Panc1 (cell line): ENCODE results near the gene DCHS1. TPM values are rescaled to one million over a fixed set of nuclear protein-coding genes. Genes with fewer than 3 reads are reported as not detected.

Experiments used
- ATAC-seq: fragments of 200-7000 bp; cut with Tn5 transposase; 2 replicates; pipeline ENCODE4 v1.9.1; 2020; ENCODE audit warnings: mild to moderate bottlenecking, moderate library complexity
- BruUV-seq: library from RNA; stranded (reverse); fragments of 400-500 nt; replicated peaks from 2 replicates; lab custom pipeline; 2021; lab: Mats Ljungman, UMichigan
- CTCF ChIA-PET: fragments of 300-600 bp; sonication (Branson Sonifier 250); formaldehyde crosslinking; loops from one replicate; lab custom pipeline; 2022; ENCODE audit warnings: antibody characterized with exemption; lab: Charles Lee
- POLR2A ChIA-PET: fragments of 300-600 bp; sonication (Branson Sonifier 250); formaldehyde crosslinking; loops from one replicate; lab custom pipeline; 2022; ENCODE audit warnings: antibody characterized with exemption; lab: Charles Lee
- DNase-seq: peaks from one replicate; pipeline ENCODE4 v3.0.0-alpha.2; 2010; ENCODE audit warnings: low read depth, low spot score
- H3K27ac ChIP-seq: 2 replicates; pipeline ENCODE4 v1.5.1; 2011; ENCODE audit warnings: mild to moderate bottlenecking, low read length, inconsistent platforms
- H3K27me3 ChIP-seq: fragments of 200-500 bp; sonication (Bioruptor generic); 2 replicates; pipeline ENCODE4 v1.6.0; 2014; ENCODE audit warnings: low read length, inconsistent platforms; ENCODE audit not compliant: control insufficient read depth, insufficient read depth
- H3K36me3 ChIP-seq: fragments of 200-500 bp; sonication (Bioruptor generic); 2 replicates; pipeline ENCODE4 v1.5.1; 2014; ENCODE audit warnings: inconsistent platforms, mild to moderate bottlenecking, low read length, moderate library complexity; ENCODE audit not compliant: control insufficient read depth, insufficient read depth
- H3K4me1 ChIP-seq: 2 replicates; pipeline ENCODE4 v1.5.1; 2011; ENCODE audit warnings: inconsistent platforms, mild to moderate bottlenecking, low read length, moderate library complexity; ENCODE audit not compliant: control insufficient read depth, insufficient read depth
- H3K4me3 ChIP-seq, 2 experiments: 2 replicates each; pipeline ENCODE4 v1.5.1; 2011 to 2012; ENCODE audit warnings: low read depth in 2 of 2, low read length in 2 of 2, mild to moderate bottlenecking in 2 of 2, inconsistent platforms in 1 of 2, moderate library complexity in 1 of 2
- H3K9me3 ChIP-seq: fragments of 200-500 bp; sonication (Bioruptor generic); 2 replicates; pipeline ENCODE4 v1.5.1; 2014; ENCODE audit warnings: low read depth, mild to moderate bottlenecking, inconsistent platforms, low read length, moderate library complexity; ENCODE audit not compliant: control insufficient read depth, insufficient read depth
- POLR2AphosphoS5 ChIP-seq: IDR thresholded peaks from 2 replicates; pipeline ENCODE4 v1.6.1; 2012; ENCODE audit warnings: mild to moderate bottlenecking, low read depth, low read length, moderate library complexity
- SIN3A ChIP-seq: IDR thresholded peaks from 2 replicates; pipeline ENCODE4 v1.6.1; 2012; ENCODE audit warnings: low read depth, mild to moderate bottlenecking, low read length, moderate library complexity, borderline replicate concordance; ENCODE audit not compliant: insufficient read depth
- TCF7L2 ChIP-seq: IDR thresholded peaks from 2 replicates; pipeline ENCODE4 v1.6.1; 2011; ENCODE audit warnings: mild to moderate bottlenecking, low read depth, low read length, inconsistent platforms
- in situ Hi-C: cut with HindIII; loops from 2 replicates; pipeline ENCODE4 v1.10.0; 2016; ENCODE audit warnings: low sequenced_read_pairs, low pct_unique_long_range_greater_than_20kb
- intact Hi-C: fragments of 100-400 bp; cut with micrococcal nuclease; formaldehyde crosslinking; loops from one replicate; pipeline ENCODE4 v1.10.0; 2022; ENCODE audit not compliant: unreplicated experiment
- total RNA-seq: library from RNA; stranded (reverse); gene quantifications from one replicate; pipeline ENCODE4 v1.2.1, GENCODE V29; 2021; ENCODE audit not compliant: unreplicated experiment
- TF ChIP-seq, protein P1 (sequence below): fragments of 450-650 bp; IDR thresholded peaks from 2 replicates; pipeline ENCODE4 v1.5.1; 2017; ENCODE audit warnings: mild to moderate bottlenecking
- TF ChIP-seq, protein P2 (sequence below), 2 experiments: IDR thresholded peaks; 2 replicates each; pipeline ENCODE4 v1.6.1; 2011 to 2012; ENCODE audit warnings: low read depth in 2 of 2, control low read depth in 1 of 2, low read length in 1 of 2, mild to moderate bottlenecking in 1 of 2, moderate library complexity in 1 of 2; ENCODE audit not compliant: insufficient read depth in 1 of 2

The DCHS1 gene
- total RNA-seq, 1 experiment from 2014 or later, result 2.2 TPM

DNA sequence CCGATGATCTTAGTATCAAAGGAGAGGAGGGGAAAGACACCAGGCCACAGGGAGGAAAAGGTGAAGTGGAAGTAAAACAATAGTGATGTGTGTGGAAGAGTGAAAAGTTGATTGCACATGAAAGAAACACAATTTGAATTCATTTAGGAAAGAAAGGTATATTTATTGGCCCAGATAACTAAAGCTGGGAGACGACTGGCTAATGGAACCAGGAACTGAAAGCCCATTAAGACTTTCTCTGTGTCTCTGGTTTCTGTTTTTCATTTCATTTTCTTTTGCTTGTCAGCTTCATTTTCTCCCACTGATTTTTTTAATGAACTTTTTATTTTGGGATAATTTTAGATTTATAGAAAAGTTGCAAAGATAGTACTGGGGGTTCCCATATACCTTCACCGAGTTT, 5.1 kb upstream of the DCHS1 start:
- ATAC-seq (no peak), DNase-seq (no peak)
- H3K9me3 ChIP-seq, result no peaks in the 10 kb centered on the region
- CTCF ChIA-PET, result no interaction called here
- no peak overlapping the region for H3K27ac ChIP-seq
- POLR2A ChIA-PET, result no interaction called here
- intact Hi-C loops, result no loop called here
- peaks cover 30% of the 10 kb centered on the region for H3K27me3 ChIP-seq
- in situ Hi-C loops, result no loop called here
- H3K4me1 ChIP-seq, result no peaks in the 10 kb centered on the region
- no peak overlapping the region for H3K4me3 ChIP-seq
- TF ChIP-seq SIN3A (no peak), TCF7L2 (no peak), POLR2AphosphoS5 (no peak)
- TF ChIP-seq, protein P1, sequence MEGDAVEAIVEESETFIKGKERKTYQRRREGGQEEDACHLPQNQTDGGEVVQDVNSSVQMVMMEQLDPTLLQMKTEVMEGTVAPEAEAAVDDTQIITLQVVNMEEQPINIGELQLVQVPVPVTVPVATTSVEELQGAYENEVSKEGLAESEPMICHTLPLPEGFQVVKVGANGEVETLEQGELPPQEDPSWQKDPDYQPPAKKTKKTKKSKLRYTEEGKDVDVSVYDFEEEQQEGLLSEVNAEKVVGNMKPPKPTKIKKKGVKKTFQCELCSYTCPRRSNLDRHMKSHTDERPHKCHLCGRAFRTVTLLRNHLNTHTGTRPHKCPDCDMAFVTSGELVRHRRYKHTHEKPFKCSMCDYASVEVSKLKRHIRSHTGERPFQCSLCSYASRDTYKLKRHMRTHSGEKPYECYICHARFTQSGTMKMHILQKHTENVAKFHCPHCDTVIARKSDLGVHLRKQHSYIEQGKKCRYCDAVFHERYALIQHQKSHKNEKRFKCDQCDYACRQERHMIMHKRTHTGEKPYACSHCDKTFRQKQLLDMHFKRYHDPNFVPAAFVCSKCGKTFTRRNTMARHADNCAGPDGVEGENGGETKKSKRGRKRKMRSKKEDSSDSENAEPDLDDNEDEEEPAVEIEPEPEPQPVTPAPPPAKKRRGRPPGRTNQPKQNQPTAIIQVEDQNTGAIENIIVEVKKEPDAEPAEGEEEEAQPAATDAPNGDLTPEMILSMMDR, result no peak
- TF ChIP-seq, protein P2, sequence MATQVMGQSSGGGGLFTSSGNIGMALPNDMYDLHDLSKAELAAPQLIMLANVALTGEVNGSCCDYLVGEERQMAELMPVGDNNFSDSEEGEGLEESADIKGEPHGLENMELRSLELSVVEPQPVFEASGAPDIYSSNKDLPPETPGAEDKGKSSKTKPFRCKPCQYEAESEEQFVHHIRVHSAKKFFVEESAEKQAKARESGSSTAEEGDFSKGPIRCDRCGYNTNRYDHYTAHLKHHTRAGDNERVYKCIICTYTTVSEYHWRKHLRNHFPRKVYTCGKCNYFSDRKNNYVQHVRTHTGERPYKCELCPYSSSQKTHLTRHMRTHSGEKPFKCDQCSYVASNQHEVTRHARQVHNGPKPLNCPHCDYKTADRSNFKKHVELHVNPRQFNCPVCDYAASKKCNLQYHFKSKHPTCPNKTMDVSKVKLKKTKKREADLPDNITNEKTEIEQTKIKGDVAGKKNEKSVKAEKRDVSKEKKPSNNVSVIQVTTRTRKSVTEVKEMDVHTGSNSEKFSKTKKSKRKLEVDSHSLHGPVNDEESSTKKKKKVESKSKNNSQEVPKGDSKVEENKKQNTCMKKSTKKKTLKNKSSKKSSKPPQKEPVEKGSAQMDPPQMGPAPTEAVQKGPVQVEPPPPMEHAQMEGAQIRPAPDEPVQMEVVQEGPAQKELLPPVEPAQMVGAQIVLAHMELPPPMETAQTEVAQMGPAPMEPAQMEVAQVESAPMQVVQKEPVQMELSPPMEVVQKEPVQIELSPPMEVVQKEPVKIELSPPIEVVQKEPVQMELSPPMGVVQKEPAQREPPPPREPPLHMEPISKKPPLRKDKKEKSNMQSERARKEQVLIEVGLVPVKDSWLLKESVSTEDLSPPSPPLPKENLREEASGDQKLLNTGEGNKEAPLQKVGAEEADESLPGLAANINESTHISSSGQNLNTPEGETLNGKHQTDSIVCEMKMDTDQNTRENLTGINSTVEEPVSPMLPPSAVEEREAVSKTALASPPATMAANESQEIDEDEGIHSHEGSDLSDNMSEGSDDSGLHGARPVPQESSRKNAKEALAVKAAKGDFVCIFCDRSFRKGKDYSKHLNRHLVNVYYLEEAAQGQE (IDR thresholded peaks at IDR 0.05; ENCODE audit: insufficient read depth in 1 of 2, low read depth in 2 of 2, low read length in 1 of 2), result no peak
- BruUV-seq, result no TSS peak
- no peaks in the 10 kb centered on the region for H3K36me3 ChIP-seq

DNA sequence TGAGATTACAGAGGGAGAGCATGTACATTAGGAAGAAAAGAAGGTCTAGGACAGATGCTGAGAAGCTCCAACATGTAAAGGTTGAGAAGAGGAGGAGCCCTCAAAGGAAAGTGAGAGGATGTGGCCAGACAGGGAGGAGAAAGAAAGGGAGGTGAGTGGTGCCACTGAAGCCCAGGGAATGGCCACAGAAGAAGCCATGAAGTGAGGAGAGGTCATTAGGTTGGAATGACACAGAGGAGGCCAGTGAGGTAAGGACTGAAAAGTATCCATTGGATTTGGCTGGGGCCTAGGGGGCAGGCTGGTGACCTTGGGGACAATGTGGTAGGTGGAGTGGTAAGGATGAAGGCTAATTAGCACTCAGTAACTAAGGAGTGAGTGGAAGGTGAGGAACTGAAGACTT, 3.0 kb upstream of the DCHS1 start:
- Histone ChIP-seq H3K36me3 (no peaks in the 10 kb centered on the region; the same call in 1 of the 2 replicates), H3K4me3 (no peak overlapping the region), H3K4me1 (no peaks in the 10 kb centered on the region), H3K27ac (no peak overlapping the region), H3K27me3 (peaks cover 46% of the 10 kb centered on the region), H3K9me3 (no peaks in the 10 kb centered on the region)
- ChIA-PET POLR2A (no interaction called here), CTCF (interaction anchor here (0.7 to 0.8 kb wide), 2 partner anchors 9 to 11 kb away, joined by 3 read pairs; no protein-coding TSS in a partner anchor)
- in situ Hi-C loops (no loop called here), intact Hi-C loops (no loop called here)
- BruUV-seq, result no TSS peak
- TF ChIP-seq POLR2AphosphoS5 (no peak), SIN3A (no peak), TCF7L2 (no peak)
- TF ChIP-seq, protein P2 (IDR thresholded peaks at IDR 0.05; ENCODE audit: insufficient read depth in 1 of 2, low read depth in 2 of 2, low read length in 1 of 2), result no peak
- TF ChIP-seq, protein P1, result no peak
- DNase-seq, result no peak
- ATAC-seq, result no peak
